Measurements from ENCODE around the gene FAM156A.
"Not testable (repeated sequence)": the region's sequence is repeated elsewhere in the genome, so short reads cannot be mapped to it uniquely, and the experiment has no call there.

The FAM156A gene
- long read RNA-seq, transcript FAM156A-201 (4 exons, 2,942 nt): minor isoform, 9 of 91 reads
- long read RNA-seq, transcript FAM156A-215 (4 exons, 644 nt): minor isoform, 20 of 91 reads
- long read RNA-seq, transcript FAM156A-221 (3 exons, 3,757 nt): major isoform, 28 of 91 reads
- long read RNA-seq, transcript FAM156A-205 (4 exons, 896 nt): minor isoform, 7 of 91 reads
- long read RNA-seq, partial matches to known transcripts: 2 of 91 reads
- long read RNA-seq, other reads (novel, unspliced or antisense): 22 of 91 reads

GRCh38 chrX:52958113-52958959 lies at the start of gene FAM156A:
Gene FAM156A, minus strand, starts transcription at chrX:52958518. Its CDS starts 9,930 bp downstream, at chrX:52948588.
- H3K27ac ChIP-seq (replicated peaks); DNase-seq (ENCODE audit: low read depth in 1 of 2, low spot score in 1 of 2); H3K4me3 ChIP-seq (replicated peaks; ENCODE audit: insufficient read depth, low read length); H3K27me3 ChIP-seq (ENCODE audit: insufficient read depth, poor library complexity, severe bottlenecking): not testable (repeated sequence)

- no peak for DNase-seq (ENCODE audit: low read depth in 1 of 2, low spot score in 1 of 2)
- TF ChIP-seq SPI1 (IDR thresholded peaks at IDR 0.05; ENCODE audit: borderline replicate concordance, low read depth): no peak
- TF ChIP-seq CTCF (IDR thresholded peaks at IDR 0.05; ENCODE audit: insufficient read depth, low read length): no peak
- no peak for TF ChIP-seq POLR2AphosphoS5 (IDR thresholded peaks at IDR 0.05; ENCODE audit: low read depth)
- TF ChIP-seq REST (IDR thresholded peaks at IDR 0.05; ENCODE audit: insufficient replicate concordance, low read depth): no peak
- no peak for TF ChIP-seq GABPA (IDR thresholded peaks at IDR 0.05; ENCODE audit: low read depth)
Observed at GRCh38 chrX:53005327-53005726, 47.0 kb upstream of the FAM156A start.

GRCh38 chrX:53004811-53005210 lies 46.5 kb upstream of the FAM156A start:
- Histone ChIP-seq H3K27ac (replicated peaks) (no peak overlapping the region), H3K27me3 (ENCODE audit: insufficient read depth, poor library complexity, severe bottlenecking) (no peaks in the 10 kb centered on the region), H3K4me3 (replicated peaks; ENCODE audit: insufficient read depth, low read length) (no peak overlapping the region)
- no peak for TF ChIP-seq SPI1 (IDR thresholded peaks at IDR 0.05; ENCODE audit: borderline replicate concordance, low read depth)
- TF ChIP-seq GABPA (IDR thresholded peaks at IDR 0.05; ENCODE audit: low read depth): no peak
- no peak for TF ChIP-seq CTCF (IDR thresholded peaks at IDR 0.05; ENCODE audit: insufficient read depth, low read length)
- no peak for TF ChIP-seq REST (IDR thresholded peaks at IDR 0.05; ENCODE audit: insufficient replicate concordance, low read depth)
- no peak for TF ChIP-seq POLR2AphosphoS5 (IDR thresholded peaks at IDR 0.05; ENCODE audit: low read depth)
- no peak for DNase-seq (ENCODE audit: low read depth in 1 of 2, low spot score in 1 of 2)

More at GRCh38 chrX:53005327-53005726, 47.0 kb upstream of the FAM156A start:
- Histone ChIP-seq H3K27me3 (ENCODE audit: insufficient read depth, poor library complexity, severe bottlenecking) (no peaks in the 10 kb centered on the region), H3K27ac (replicated peaks) (no peak overlapping the region), H3K4me3 (replicated peaks; ENCODE audit: insufficient read depth, low read length) (no peak overlapping the region)

GRCh38 chrX:53004038-53004437 lies 45.7 kb upstream of the FAM156A start:
- DNase-seq (ENCODE audit: low read depth in 1 of 2, low spot score in 1 of 2): no peak
- TF ChIP-seq SPI1 (IDR thresholded peaks at IDR 0.05; ENCODE audit: borderline replicate concordance, low read depth) (no peak), CTCF (IDR thresholded peaks at IDR 0.05; ENCODE audit: insufficient read depth, low read length) (no peak), POLR2AphosphoS5 (IDR thresholded peaks at IDR 0.05; ENCODE audit: low read depth) (no peak), GABPA (IDR thresholded peaks at IDR 0.05; ENCODE audit: low read depth) (no peak), REST (IDR thresholded peaks at IDR 0.05; ENCODE audit: insufficient replicate concordance, low read depth) (no peak)
- H3K4me3 ChIP-seq (replicated peaks; ENCODE audit: insufficient read depth, low read length): no peak overlapping the region
- no peak overlapping the region for H3K27ac ChIP-seq (replicated peaks)
- no peaks in the 10 kb centered on the region for H3K27me3 ChIP-seq (ENCODE audit: insufficient read depth, poor library complexity, severe bottlenecking)

Measured in HL-60 (cell line).